ENCODE data around the gene TMEM255B.

DNA sequence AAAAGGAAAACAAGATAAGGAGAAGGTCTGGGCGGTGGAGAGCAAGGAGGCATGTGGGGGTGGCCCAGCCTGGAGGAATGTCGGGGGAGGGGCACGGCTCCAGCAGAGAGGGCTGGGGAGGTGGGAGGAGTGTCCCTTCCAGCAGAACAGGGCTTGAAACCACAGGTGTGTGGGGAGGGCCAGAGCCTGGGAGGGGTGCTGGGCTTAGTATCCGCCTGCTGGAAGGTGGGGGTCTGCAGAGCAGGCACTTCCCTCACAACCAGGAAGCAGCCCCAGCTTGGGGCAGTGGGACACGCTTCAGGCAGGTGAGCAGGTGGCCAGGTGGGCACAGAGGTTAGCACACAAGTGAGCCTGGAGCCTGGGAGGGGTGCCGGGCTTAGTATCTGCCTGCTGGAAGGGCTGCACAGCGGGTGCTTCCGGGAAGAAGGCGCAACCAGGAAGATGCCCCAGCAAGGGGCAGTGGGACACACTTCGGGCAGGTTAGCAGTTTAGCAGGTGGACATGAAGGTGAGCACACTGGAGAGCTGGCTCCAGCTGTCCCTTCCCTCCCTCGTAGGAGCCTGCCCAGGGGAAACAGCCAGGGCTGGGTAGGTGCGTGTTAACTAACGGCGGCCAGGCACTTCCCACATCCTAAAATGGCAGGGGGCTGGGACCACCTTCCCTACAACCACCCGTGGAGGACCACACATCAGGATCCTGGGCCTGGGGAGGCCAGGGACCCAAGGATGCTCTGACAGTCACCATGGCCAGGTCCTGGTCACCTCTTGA, 101.8 kb downstream of the TMEM255B start:
- TF ChIP-seq, protein P1, sequence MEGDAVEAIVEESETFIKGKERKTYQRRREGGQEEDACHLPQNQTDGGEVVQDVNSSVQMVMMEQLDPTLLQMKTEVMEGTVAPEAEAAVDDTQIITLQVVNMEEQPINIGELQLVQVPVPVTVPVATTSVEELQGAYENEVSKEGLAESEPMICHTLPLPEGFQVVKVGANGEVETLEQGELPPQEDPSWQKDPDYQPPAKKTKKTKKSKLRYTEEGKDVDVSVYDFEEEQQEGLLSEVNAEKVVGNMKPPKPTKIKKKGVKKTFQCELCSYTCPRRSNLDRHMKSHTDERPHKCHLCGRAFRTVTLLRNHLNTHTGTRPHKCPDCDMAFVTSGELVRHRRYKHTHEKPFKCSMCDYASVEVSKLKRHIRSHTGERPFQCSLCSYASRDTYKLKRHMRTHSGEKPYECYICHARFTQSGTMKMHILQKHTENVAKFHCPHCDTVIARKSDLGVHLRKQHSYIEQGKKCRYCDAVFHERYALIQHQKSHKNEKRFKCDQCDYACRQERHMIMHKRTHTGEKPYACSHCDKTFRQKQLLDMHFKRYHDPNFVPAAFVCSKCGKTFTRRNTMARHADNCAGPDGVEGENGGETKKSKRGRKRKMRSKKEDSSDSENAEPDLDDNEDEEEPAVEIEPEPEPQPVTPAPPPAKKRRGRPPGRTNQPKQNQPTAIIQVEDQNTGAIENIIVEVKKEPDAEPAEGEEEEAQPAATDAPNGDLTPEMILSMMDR (IDR thresholded peaks at IDR 0.05; ENCODE audit: insufficient read depth, low read length, poor library complexity, severe bottlenecking) = no peak
- TF ChIP-seq EZH2phosphoT487 (conservative IDR thresholded peaks at IDR 0.05; ENCODE audit: low read length) = no peak

All from SU-DHL-6 (cell line).